Heart left ventricle (tissue), 13 donors: Measurements from ENCODE around the gene STEAP3.

Experiments used
- CTCF ChIP-seq, 12 donors: fragments of 200-600 bp; sonication (generic) in 4 of 12; IDR thresholded peaks; one replicate each; pipeline versions ENCODE4 v1.5.0 to v1.8.0; 2018 to 2022; ENCODE audit warnings: antibody characterized with exemption in 12 of 12, mild to moderate bottlenecking in 5 of 12
- POLR2A ChIP-seq, 2 donors: fragments of 450-650 bp; IDR thresholded peaks; one replicate each; pipeline ENCODE4 v1.6.1; 2017; ENCODE audit warnings: antibody characterized with exemption in 2 of 2, mild to moderate bottlenecking in 2 of 2, moderate library complexity in 2 of 2
- donor health status: ischemic (EF 13 %, LVEDD 7.1; RV severe dilation, severe dysfunction).
- donor health status: DM: no; HTN: yes; CAD: no.
- donor health status: DM: no; HTN: no; CAD: no.
- donor health status: ischemic (EF 25% LVEDD 6.9; RV normal size, moderate dysfunction).
- donor health status: ischemic (EF 25% LVEDD 5.7; RV mildly dilated, moderate dysfunction).
- donor health status: ischemic (EF 35%, LVEDD 5.7; RV mildly dilated, moderate dysfunction).
- donor health status: nonischemic (EF 11% LVEDD 7.7; RV severe dilation, severe dysfunction).
- donor health status: DM: yes; HTN: yes; CAD: no.
- donor health status: PGD.
- donor health status: ischemic (EF 29% LVEDD 5.4; RV normal size, mild dysfunction).
- donor health status: nonischemic (EF 23%, LVEDD 6.1; RV moderate dilation, normal function).

DNA sequence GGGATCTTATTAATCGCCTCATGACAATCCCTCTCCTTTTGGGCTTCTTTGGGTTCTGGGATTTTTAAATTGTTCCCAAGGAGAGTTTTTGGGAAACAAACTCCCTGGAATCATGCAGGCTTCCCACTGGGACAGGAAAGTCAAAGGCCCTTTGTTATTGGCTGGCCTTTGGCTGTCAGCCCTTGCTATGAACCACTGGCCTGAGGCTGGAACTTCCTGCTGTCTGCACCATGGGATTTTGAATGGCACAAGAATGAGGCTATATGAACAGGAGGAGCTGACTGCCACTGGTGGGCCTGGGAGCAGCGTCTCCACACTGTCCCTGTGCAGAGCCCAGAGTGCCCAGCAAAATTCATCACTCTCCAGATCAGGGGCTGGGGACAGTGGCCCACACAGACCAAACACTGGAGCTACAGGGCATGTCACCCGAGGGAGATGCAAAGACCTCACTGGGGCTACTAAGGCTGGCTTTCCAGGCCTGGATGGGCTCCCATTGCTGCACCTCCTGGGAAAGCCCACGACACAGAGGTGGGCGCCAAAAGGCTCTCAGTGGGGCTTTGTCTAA, 35.7 kb downstream of the STEAP3 start:
- TF ChIP-seq CTCF (IDR thresholded peaks at IDR 0.05) (no peak), POLR2A (IDR thresholded peaks at IDR 0.05) (no peak)
